GM12891 (cell line): ENCODE data around the gene DTD2.

Experiments
- POLR2A ChIP-seq: IDR thresholded peaks from 2 replicates; pipeline ENCODE4 v1.6.1; 2011; ENCODE audit warnings: low read depth, low read length, control low read depth
- POLR2AphosphoS5 ChIP-seq: IDR thresholded peaks from 2 replicates; pipeline ENCODE4 v1.6.1; 2011; ENCODE audit warnings: low read depth, low read length, control low read depth
- POU2F2 ChIP-seq: IDR thresholded peaks from 2 replicates; pipeline ENCODE4 v1.6.1; 2011; ENCODE audit warnings: low read depth, mild to moderate bottlenecking, control low read depth, low read length, moderate library complexity
- SPI1 ChIP-seq: IDR thresholded peaks from 2 replicates; pipeline ENCODE4 v1.6.1; 2011; ENCODE audit warnings: low read depth, low read length, control low read depth
- TAF1 ChIP-seq: IDR thresholded peaks from 2 replicates; pipeline ENCODE4 v1.6.1; 2011; ENCODE audit warnings: low read depth, low read length, control low read depth

DNA sequence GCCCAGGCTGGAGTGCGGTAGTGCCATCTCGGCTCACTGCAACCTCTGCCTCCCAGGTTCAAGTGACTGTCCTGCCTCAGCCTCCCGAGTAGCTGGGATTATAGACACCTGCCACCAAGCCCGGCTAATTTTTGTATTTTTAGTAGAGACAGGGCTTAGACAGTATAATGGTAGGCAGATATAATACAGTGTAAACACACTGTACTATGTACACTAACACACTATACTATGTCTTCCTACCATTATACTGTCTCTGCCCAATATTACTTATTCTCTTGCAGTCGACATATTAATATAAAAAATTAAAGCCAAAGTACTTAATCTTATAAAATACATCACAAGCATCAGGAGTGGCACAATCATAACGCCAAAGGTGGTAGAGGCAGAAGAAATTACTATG lies 15.0 kb downstream of the DTD2 start:
- no peak for TF ChIP-seq POLR2AphosphoS5
- no peak for TF ChIP-seq SPI1
- TF ChIP-seq POLR2A, result no peak
- no peak for TF ChIP-seq TAF1
- TF ChIP-seq POU2F2, result no peak
